SK-N-SH (cell line): ENCODE measurements around the gene MYLK3. TPM values are rescaled to one million over a fixed set of nuclear protein-coding genes. Genes with fewer than 3 reads are reported as not detected.
A peak's percentile ranks its signal among the peaks of the same experiment; 100 is the strongest.

Experiments used
- CTCF ChIA-PET: fragments of 300-600, 350-600 bp; formaldehyde crosslinking; extraction: SDS; loops from one replicate; lab custom pipeline; 2021; lab: Yijun Ruan, JAX
- POLR2A ChIA-PET: fragments of 350-600 bp; sonication (Branson Sonifier 250); formaldehyde crosslinking; extraction: SDS; loops from one replicate; lab custom pipeline; 2020; ENCODE audit warnings: antibody characterized with exemption, inconsistent platforms; lab: Yijun Ruan, JAX
- DNase-seq: peaks from one replicate; pipeline ENCODE4 v3.0.0; 2012
- H2AFZ ChIP-seq: fragments of 200-600 bp; sonication (generic); 2 replicates; pipeline ENCODE4 v1.8.1; 2016; ENCODE audit warnings: antibody characterized with exemption, mild to moderate bottlenecking, low read depth
- H3F3A ChIP-seq: fragments of 200-600 bp; sonication (generic); replicated peaks from 2 replicates; pipeline ENCODE3; 2016; ENCODE audit warnings: antibody characterized with exemption, mild to moderate bottlenecking; ENCODE audit not compliant: insufficient read depth
- H3K27ac ChIP-seq, 2 experiments: fragments of 200-500 bp in 1 of 2; fragments of 200-600 bp in 1 of 2; sonication (Bioruptor generic) in 1 of 2; sonication (generic), shearing (Covaris generic) in 1 of 2; 2 replicates each; pipeline versions ENCODE4 v1.5.1 to v1.6.1; 2014 to 2016; ENCODE audit warnings: low read depth in 2 of 2, inconsistent platforms in 1 of 2, low read length in 1 of 2, mild to moderate bottlenecking in 1 of 2, mixed read lengths in 1 of 2
- H3K27me3 ChIP-seq: fragments of 200-600 bp; sonication (generic), shearing (Covaris generic); 2 replicates; pipeline ENCODE4 v1.6.1; 2016; ENCODE audit warnings: mixed run types; ENCODE audit not compliant: insufficient read depth
- H3K36me3 ChIP-seq, 2 experiments: fragments of 200-500 bp in 1 of 2; fragments of 200-600 bp in 1 of 2; sonication (Bioruptor generic) in 1 of 2; sonication (generic) in 1 of 2; replicated peaks in 1 of 2; 2 replicates each; pipeline versions ENCODE3 to v1.5.1; 2014 to 2016; ENCODE audit warnings: low read length in 1 of 2, mild to moderate bottlenecking in 1 of 2; ENCODE audit not compliant: insufficient read depth in 2 of 2, control insufficient read depth in 1 of 2
- H3K4me1 ChIP-seq, 2 experiments: fragments of 200-500 bp in 1 of 2; fragments of 200-600 bp in 1 of 2; sonication (Bioruptor generic) in 1 of 2; sonication (generic), shearing (Covaris generic) in 1 of 2; 2 replicates each; pipeline versions ENCODE4 v1.5.1 to v1.6.1; 2014 to 2016; ENCODE audit warnings: low read depth in 1 of 2, low read length in 1 of 2, mixed run types in 1 of 2; ENCODE audit not compliant: insufficient read depth in 2 of 2, control insufficient read depth in 1 of 2
- H3K4me2 ChIP-seq: fragments of 200-600 bp; sonication (generic), shearing (Covaris generic); 2 replicates; pipeline ENCODE4 v1.6.1; 2017; ENCODE audit warnings: mixed run types
- H3K4me3 ChIP-seq, 2 experiments: fragments of 200-500 bp in 1 of 2; fragments of 200-600 bp in 1 of 2; sonication (Bioruptor generic) in 1 of 2; sonication (generic), shearing (Covaris generic) in 1 of 2; 2 replicates each; pipeline versions ENCODE4 v1.5.1 to v1.8.1; 2014 to 2016; ENCODE audit warnings: low read depth in 2 of 2, inconsistent platforms in 1 of 2, low read length in 1 of 2, mild to moderate bottlenecking in 1 of 2, mixed read lengths in 1 of 2, moderate library complexity in 1 of 2
- H3K79me2 ChIP-seq: fragments of 200-600 bp; sonication (generic); 2 replicates; pipeline ENCODE4 v1.8.1; 2017; ENCODE audit warnings: mild to moderate bottlenecking; ENCODE audit not compliant: insufficient read depth
- H3K9ac ChIP-seq: fragments of 200-600 bp; sonication (generic); 2 replicates; pipeline ENCODE4 v1.6.1; 2017; ENCODE audit warnings: mixed run types
- H3K9me2 ChIP-seq: fragments of 200-600 bp; sonication (generic); 2 replicates; pipeline ENCODE4 v1.6.1; 2017; ENCODE audit warnings: mixed run types
- H3K9me3 ChIP-seq: fragments of 200-600 bp; sonication (generic); 2 replicates; pipeline ENCODE4 v1.6.1; 2017; ENCODE audit warnings: mixed run types, mild to moderate bottlenecking, moderate library complexity
- H4K20me1 ChIP-seq: fragments of 200-600 bp; sonication (generic); 2 replicates; pipeline ENCODE4 v1.6.1; 2017; ENCODE audit warnings: mild to moderate bottlenecking, mixed run types; ENCODE audit not compliant: insufficient read depth
- CHD2 ChIP-seq: fragments of 150-350 bp; IDR thresholded peaks from 2 replicates; pipeline ENCODE4 v1.6.1; 2018; ENCODE audit warnings: low read length; ENCODE audit not compliant: partially characterized antibody
- ELF1 ChIP-seq: IDR thresholded peaks from 2 replicates; pipeline ENCODE4 v1.4.0; 2012
- EZH2phosphoT487 ChIP-seq: fragments of 200-600 bp; sonication (generic); IDR thresholded peaks from 2 replicates; pipeline ENCODE4 v1.6.1; 2017; ENCODE audit warnings: low read depth, mixed run types, mild to moderate bottlenecking, antibody characterized with exemption, moderate library complexity, borderline replicate concordance
- FOSL2 ChIP-seq: IDR thresholded peaks from 2 replicates; pipeline ENCODE4 v1.4.0; 2012; ENCODE audit warnings: low read depth, mild to moderate bottlenecking, moderate library complexity, borderline replicate concordance
- FOXJ3 ChIP-seq: sonication (generic); formaldehyde crosslinking; IDR thresholded peaks from 2 replicates; pipeline ENCODE4 v1.5.1; 2020; ENCODE audit warnings: mild to moderate bottlenecking, missing genetic modification reagents
- FOXM1 ChIP-seq: IDR thresholded peaks from 2 replicates; pipeline ENCODE4 v1.4.0; 2012; ENCODE audit warnings: low read depth, mild to moderate bottlenecking
- GATA2 ChIP-seq: sonication (generic); formaldehyde crosslinking; IDR thresholded peaks from 2 replicates; pipeline ENCODE4 v1.5.0; 2020; ENCODE audit warnings: mild to moderate bottlenecking, missing genetic modification reagents
- JUND ChIP-seq: IDR thresholded peaks from 2 replicates; pipeline ENCODE4 v1.4.0; 2012
- MEF2A ChIP-seq: IDR thresholded peaks from 2 replicates; pipeline ENCODE4 v1.4.0; 2012; ENCODE audit warnings: low read depth, borderline replicate concordance
- NFIC ChIP-seq: IDR thresholded peaks from 2 replicates; pipeline ENCODE4 v1.4.0; 2012; ENCODE audit warnings: borderline replicate concordance
- RCOR1 ChIP-seq: fragments of 150-350 bp; IDR thresholded peaks from 2 replicates; pipeline ENCODE4 v1.6.1; 2017; ENCODE audit warnings: antibody characterized with exemption, low read length
- RFX5 ChIP-seq: IDR thresholded peaks from 2 replicates; pipeline ENCODE4 v1.6.1; 2012; ENCODE audit warnings: mild to moderate bottlenecking, improper control_type of control experiment, low read length
- SIN3A ChIP-seq: IDR thresholded peaks from 2 replicates; pipeline ENCODE4 v1.6.1; 2012; ENCODE audit warnings: low read depth, mild to moderate bottlenecking, low read length, moderate library complexity, borderline replicate concordance
- TCF12 ChIP-seq: IDR thresholded peaks from 2 replicates; pipeline ENCODE4 v1.4.0; 2012
- TEAD4 ChIP-seq: IDR thresholded peaks from 2 replicates; pipeline ENCODE4 v1.4.0; 2012; ENCODE audit warnings: mild to moderate bottlenecking, borderline replicate concordance; ENCODE audit not compliant: insufficient read depth
- WGBS: methylation state at CpG from one replicate; pipeline ENCODE4 v1.1.6; 2017; ENCODE audit warnings: low lambda C conversion rate; 5-methylcytosine and 5-hydroxymethylcytosine counted together
- polyA plus RNA-seq, 3 experiments: library from polyadenylated mRNA; depleted of rRNA; stranded (reverse); fragments of >200 nt; gene quantifications; 2 replicates each; pipeline ENCODE4 v1.2.3, GENCODE V29; 2012
- TF ChIP-seq, protein P1 (sequence below): fragments of 150-350 bp; IDR thresholded peaks from 2 replicates; pipeline ENCODE4 v1.6.1; 2017; ENCODE audit warnings: antibody characterized with exemption, low read length, low read depth, borderline replicate concordance
- TF ChIP-seq, protein P2 (sequence below): IDR thresholded peaks from 2 replicates; pipeline ENCODE4; 2012

The MYLK3 gene
- polyA plus RNA-seq, 1 of the 3 experiments (the other 2 are of a cell fraction), result 0.05 TPM

- H3F3A ChIP-seq, result no peaks in the 10 kb centered on the region
- no peaks in the 10 kb centered on the region for H3K27me3 ChIP-seq
- TF ChIP-seq FOXM1 (no peak), FOSL2 (0 out of 2 replicates have a peak, but pooled peaks have one; percentile 5), FOXJ3 (CRISPR knock-in tag) (no peak)
- TF ChIP-seq, protein P1, sequence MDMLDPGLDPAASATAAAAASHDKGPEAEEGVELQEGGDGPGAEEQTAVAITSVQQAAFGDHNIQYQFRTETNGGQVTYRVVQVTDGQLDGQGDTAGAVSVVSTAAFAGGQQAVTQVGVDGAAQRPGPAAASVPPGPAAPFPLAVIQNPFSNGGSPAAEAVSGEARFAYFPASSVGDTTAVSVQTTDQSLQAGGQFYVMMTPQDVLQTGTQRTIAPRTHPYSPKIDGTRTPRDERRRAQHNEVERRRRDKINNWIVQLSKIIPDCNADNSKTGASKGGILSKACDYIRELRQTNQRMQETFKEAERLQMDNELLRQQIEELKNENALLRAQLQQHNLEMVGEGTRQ, result no peak
- H3K79me2 ChIP-seq, result no peaks in the 10 kb centered on the region
- no peaks in the 10 kb centered on the region for H3K9me2 ChIP-seq
- H3K4me1 ChIP-seq, result peaks cover 0 to 6% of the 10 kb centered on the region in 2 experiments; a peak in 1 of 4 replicates
- DNase-seq, result no peak
- H3K4me3 ChIP-seq, result no peak overlapping the region
- H3K4me2 ChIP-seq, result no peak overlapping the region
- H3K9me3 ChIP-seq, result no peaks in the 10 kb centered on the region
- WGBS, result 78% methylated on average over 7 of the region's 7 CpGs
- POLR2A ChIA-PET, result no interaction called here
- no peak overlapping the region for H3K27ac ChIP-seq
- no peak overlapping the region for H3K9ac ChIP-seq
- H3K36me3 ChIP-seq, result no peaks in the 10 kb centered on the region
- no peaks in the 10 kb centered on the region for H4K20me1 ChIP-seq
- CTCF ChIA-PET, result no interaction called here
- no peak overlapping the region for H2AFZ ChIP-seq
Measured at GRCh38 chr16:46765050-46765449, 16.9 kb upstream of the MYLK3 start.

GRCh38 chr16:46763147-46763546 lies 15.0 kb upstream of the MYLK3 start:
- H2AFZ ChIP-seq, result no peak overlapping the region
- no peaks in the 10 kb centered on the region for H3F3A ChIP-seq
- no peak overlapping the region for H3K4me2 ChIP-seq
- no peaks in the 10 kb centered on the region for H3K9me3 ChIP-seq
- no peaks in the 10 kb centered on the region for H3K36me3 ChIP-seq
- POLR2A ChIA-PET, result no interaction called here
- no peak for DNase-seq
- no peaks in the 10 kb centered on the region for H3K79me2 ChIP-seq
- WGBS, result 63% methylated on average over 11 of the region's 12 CpGs
- H4K20me1 ChIP-seq, result no peaks in the 10 kb centered on the region
- no peak overlapping the region for H3K27ac ChIP-seq
- TF ChIP-seq RFX5, result no peak
- no peak overlapping the region for H3K4me3 ChIP-seq
- peaks cover 0 to 15% of the 10 kb centered on the region in 2 experiments; a peak in 1 of 4 replicates for H3K4me1 ChIP-seq
- H3K27me3 ChIP-seq, result no peaks in the 10 kb centered on the region
- CTCF ChIA-PET, result no interaction called here
- no peak overlapping the region for H3K9ac ChIP-seq
- H3K9me2 ChIP-seq, result no peaks in the 10 kb centered on the region

DNA sequence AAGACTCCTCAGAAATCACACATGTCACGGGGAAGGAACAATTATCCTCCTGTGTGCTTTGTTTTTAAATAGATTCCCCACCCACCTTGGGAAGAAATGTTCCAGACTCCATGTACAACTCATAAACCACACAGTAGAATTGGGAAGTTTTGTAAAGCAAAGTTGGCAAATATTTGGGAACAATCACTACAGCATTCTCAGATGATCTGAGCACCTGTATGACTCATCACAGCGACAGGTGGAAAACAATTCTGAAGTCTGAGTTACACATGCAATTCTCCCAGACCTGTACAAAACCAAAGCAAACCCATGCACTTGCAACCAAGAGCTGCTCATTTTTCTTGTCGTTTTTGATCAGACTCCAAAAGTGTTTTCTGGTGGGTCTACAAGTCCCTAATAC lies 14.4 kb upstream of the MYLK3 start:
- no peak for DNase-seq
- TF ChIP-seq ELF1, result no peak
- TF ChIP-seq EZH2phosphoT487, result no peak
- TF ChIP-seq RCOR1, result no peak
- TF ChIP-seq FOXJ3 (CRISPR knock-in tag), result no peak
- no peak for TF ChIP-seq GATA2
- TF ChIP-seq JUND, result no peak
- no peak for TF ChIP-seq TCF12
- no peak for TF ChIP-seq TEAD4
- no peak for TF ChIP-seq NFIC
- TF ChIP-seq, protein P2, sequence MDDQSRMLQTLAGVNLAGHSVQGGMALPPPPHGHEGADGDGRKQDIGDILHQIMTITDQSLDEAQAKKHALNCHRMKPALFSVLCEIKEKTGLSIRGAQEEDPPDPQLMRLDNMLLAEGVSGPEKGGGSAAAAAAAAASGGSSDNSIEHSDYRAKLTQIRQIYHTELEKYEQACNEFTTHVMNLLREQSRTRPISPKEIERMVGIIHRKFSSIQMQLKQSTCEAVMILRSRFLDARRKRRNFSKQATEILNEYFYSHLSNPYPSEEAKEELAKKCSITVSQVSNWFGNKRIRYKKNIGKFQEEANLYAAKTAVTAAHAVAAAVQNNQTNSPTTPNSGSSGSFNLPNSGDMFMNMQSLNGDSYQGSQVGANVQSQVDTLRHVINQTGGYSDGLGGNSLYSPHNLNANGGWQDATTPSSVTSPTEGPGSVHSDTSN, result no peak
- no peak for TF ChIP-seq MEF2A
- TF ChIP-seq SIN3A, result no peak
- TF ChIP-seq CHD2, result no peak
- Histone ChIP-seq H3K9me3 (no peaks in the 10 kb centered on the region), H3K36me3 (no peaks in the 10 kb centered on the region), H3K9ac (no peak overlapping the region), H4K20me1 (no peaks in the 10 kb centered on the region), H3K4me3 (no peak overlapping the region), H3K4me1 (peaks cover 0 to 21% of the 10 kb centered on the region in 2 experiments; a peak in 1 of 4 replicates), H2AFZ (no peak overlapping the region), H3K4me2 (no peak overlapping the region), H3K9me2 (no peaks in the 10 kb centered on the region), H3K27ac (no peak overlapping the region), H3K27me3 (no peaks in the 10 kb centered on the region), H3F3A (no peaks in the 10 kb centered on the region), H3K79me2 (no peaks in the 10 kb centered on the region)
- 84% methylated on average over 3 of the region's 3 CpGs for WGBS
- POLR2A ChIA-PET, result no interaction called here
- CTCF ChIA-PET, result no interaction called here
